BLaER1 (cell line): Measurements from ENCODE around the gene HES3.

Experiments used
- H3K27ac ChIP-seq: shearing (Covaris generic); formaldehyde crosslinking; 2 replicates; pipeline ENCODE4 v1.8.1; 2022
- H3K27me3 ChIP-seq: shearing (Covaris generic); formaldehyde crosslinking; 2 replicates; pipeline ENCODE4 v1.8.1; 2022
- H3K36me3 ChIP-seq: shearing (Covaris generic); formaldehyde crosslinking; 2 replicates; pipeline ENCODE4 v1.8.1; 2022
- H3K4me1 ChIP-seq: shearing (Covaris generic); formaldehyde crosslinking; 2 replicates; pipeline ENCODE4 v1.8.1; 2022
- H3K4me2 ChIP-seq: shearing (Covaris generic); formaldehyde crosslinking; 2 replicates; pipeline ENCODE4 v1.8.1; 2022
- H3K4me3 ChIP-seq: shearing (Covaris generic); formaldehyde crosslinking; 2 replicates; pipeline ENCODE4 v1.8.1; 2022
- H3K9ac ChIP-seq: shearing (Covaris generic); formaldehyde crosslinking; 2 replicates; pipeline ENCODE4 v1.8.1; 2022
- H3K9me3 ChIP-seq: shearing (Covaris generic); formaldehyde crosslinking; 2 replicates; pipeline ENCODE4 v1.8.1; 2022
- H4K20me1 ChIP-seq: shearing (Covaris generic); formaldehyde crosslinking; 2 replicates; pipeline ENCODE4 v1.8.1; 2022
- Cebpa-rat ChIP-seq: shearing (Covaris generic); IDR thresholded peaks from 2 replicates; pipeline ENCODE4 v1.8.1; 2022

Gene HES3

DNA sequence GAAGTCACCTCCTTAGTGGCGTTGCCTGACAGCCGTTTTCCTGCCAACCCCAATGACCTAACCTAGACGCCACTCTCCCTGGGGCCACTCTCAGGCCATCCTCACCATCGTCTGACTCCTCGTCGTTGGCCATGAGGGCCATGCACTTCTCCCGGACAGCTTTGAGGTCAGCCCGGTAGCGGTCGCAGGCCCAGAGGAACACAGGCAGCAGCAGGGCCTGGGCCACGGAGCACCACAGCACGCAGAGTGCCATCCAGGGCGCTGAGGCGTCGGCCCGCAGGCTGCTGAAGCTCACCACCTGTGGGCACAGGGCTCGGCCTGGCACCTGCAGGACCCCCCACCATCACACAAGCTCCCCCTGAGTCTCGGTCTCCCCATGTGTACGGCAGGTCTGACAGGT, 7.3 kb downstream of the HES3 start:
- H3K9ac ChIP-seq = no peak overlapping the region
- no peak overlapping the region for H3K27ac ChIP-seq

DNA sequence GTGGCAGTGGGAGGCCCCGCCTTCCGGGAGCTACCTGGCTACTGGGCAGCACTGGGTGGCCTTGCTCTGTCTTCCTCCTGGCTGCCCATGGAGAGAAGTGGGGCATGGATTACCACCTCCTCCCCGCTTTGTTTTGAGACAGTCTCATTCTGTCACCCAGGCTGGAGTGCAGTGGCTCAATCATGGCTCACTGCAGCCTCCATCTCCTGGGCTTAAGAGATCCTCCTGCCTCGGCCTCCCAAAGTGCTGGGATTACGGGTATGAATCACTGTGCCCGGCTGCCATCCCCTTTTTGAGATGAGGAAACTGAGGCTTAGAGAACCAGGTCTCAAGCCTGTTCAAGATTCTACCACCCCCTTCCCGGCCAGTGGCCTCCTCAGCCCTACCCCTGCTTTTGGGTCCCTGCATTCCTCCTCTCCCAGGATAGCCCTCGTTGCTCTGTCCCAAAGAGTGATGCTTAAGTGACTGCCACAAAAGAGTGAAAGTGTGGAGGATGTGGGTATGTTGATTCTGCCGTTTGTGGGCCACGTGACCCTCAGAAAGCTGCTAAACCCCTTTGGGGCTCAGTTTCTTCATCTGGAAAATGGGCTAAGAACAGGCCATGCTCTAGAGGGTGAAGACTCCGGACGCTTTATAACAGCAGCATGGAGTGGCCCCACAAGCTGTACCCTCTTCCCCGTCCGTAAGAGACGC, 7.8 kb downstream of the HES3 start:
- Histone ChIP-seq H3K4me2 (no peak overlapping the region), H3K9me3 (no peaks in the 10 kb centered on the region), H3K9ac (no peak overlapping the region), H3K4me1 (peaks cover 32% of the 10 kb centered on the region), H3K4me3 (no peak overlapping the region), H3K27me3 (peaks cover 50% of the 10 kb centered on the region), H3K27ac (no peak overlapping the region), H4K20me1 (peaks cover 98% of the 10 kb centered on the region), H3K36me3 (peaks cover 21% of the 10 kb centered on the region; the same call in 1 of the 2 replicates)
- no peak for TF ChIP-seq Cebpa-rat

More for the DNA sequence above, 7.3 kb downstream of the HES3 start:
- Histone ChIP-seq H3K4me2 (no peak overlapping the region), H3K4me1 (peaks cover 38% of the 10 kb centered on the region), H3K27me3 (peaks cover 56% of the 10 kb centered on the region), H3K36me3 (peaks cover 21% of the 10 kb centered on the region; the same call in 1 of the 2 replicates), H3K9me3 (no peaks in the 10 kb centered on the region), H3K4me3 (no peak overlapping the region), H4K20me1 (peaks cover 98% of the 10 kb centered on the region)
- TF ChIP-seq Cebpa-rat = no peak

DNA sequence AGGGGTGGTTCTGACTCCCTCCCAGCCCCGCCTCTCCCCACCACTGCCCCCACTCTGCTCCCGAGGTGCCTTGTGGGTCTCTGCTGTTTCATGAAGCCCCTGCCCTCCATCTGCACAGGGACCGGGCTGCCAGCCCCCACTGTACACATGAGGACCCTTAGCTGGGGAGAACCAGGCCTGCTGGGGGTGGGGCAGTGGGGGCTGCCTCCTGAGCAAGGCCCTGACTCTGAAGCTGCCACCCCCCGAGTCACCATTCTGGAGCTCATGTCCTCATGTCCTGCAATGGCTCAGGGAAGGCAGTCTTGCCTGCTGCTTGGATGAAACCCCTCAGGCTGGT, 8.4 kb downstream of the HES3 start:
- TF ChIP-seq Cebpa-rat = no peak
- H3K9me3 ChIP-seq = no peaks in the 10 kb centered on the region
- H3K27ac ChIP-seq = no peak overlapping the region
- peaks cover 47% of the 10 kb centered on the region for H3K27me3 ChIP-seq
- no peak overlapping the region for H3K4me2 ChIP-seq
- peaks cover 98% of the 10 kb centered on the region for H4K20me1 ChIP-seq
- no peak overlapping the region for H3K9ac ChIP-seq
- peaks cover 21% of the 10 kb centered on the region; the same call in 1 of the 2 replicates for H3K36me3 ChIP-seq
- no peak overlapping the region for H3K4me3 ChIP-seq
- peaks cover 27% of the 10 kb centered on the region for H3K4me1 ChIP-seq

DNA sequence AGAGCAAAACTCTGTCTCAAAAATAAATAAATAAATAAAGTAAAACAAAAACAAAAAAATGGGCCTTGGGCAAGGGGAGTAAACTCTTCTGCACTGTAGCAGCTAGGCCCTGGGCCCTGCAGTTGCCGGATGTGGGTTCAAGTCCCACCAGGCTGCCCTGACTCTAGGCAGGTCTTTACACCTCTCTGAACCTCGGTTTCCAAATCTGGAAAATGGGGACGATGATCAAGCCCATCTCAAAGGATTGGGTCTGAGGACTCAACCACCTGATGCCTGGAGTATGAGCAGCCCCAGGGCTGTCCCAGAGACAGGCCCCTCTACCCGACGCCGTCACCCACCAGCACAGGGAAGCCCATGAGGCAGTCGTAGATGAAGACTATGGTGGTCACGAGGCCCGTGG, 9.4 kb downstream of the HES3 start:
- Histone ChIP-seq H3K27ac (no peak overlapping the region), H3K4me3 (no peak overlapping the region), H3K4me2 (no peak overlapping the region), H3K27me3 (peaks cover 40% of the 10 kb centered on the region), H3K9me3 (no peaks in the 10 kb centered on the region), H3K4me1 (peaks cover 20% of the 10 kb centered on the region), H3K9ac (no peak overlapping the region), H3K36me3 (peaks cover 26% of the 10 kb centered on the region; the same call in 1 of the 2 replicates), H4K20me1 (peaks cover 98% of the 10 kb centered on the region)
- no peak for TF ChIP-seq Cebpa-rat

- H3K9me3 ChIP-seq = no peaks in the 10 kb centered on the region
- H3K4me3 ChIP-seq = no peak overlapping the region
- no peak overlapping the region for H3K4me2 ChIP-seq
- TF ChIP-seq Cebpa-rat = no peak
- peaks cover 98% of the 10 kb centered on the region for H4K20me1 ChIP-seq
- H3K27me3 ChIP-seq = peaks cover 27% of the 10 kb centered on the region
- H3K9ac ChIP-seq = no peak overlapping the region
- peaks cover 14% of the 10 kb centered on the region for H3K4me1 ChIP-seq
- no peak overlapping the region for H3K27ac ChIP-seq
- peaks cover 26% of the 10 kb centered on the region; the same call in 1 of the 2 replicates for H3K36me3 ChIP-seq
Measured at GRCh38 chr1:6254691-6255090, 10.7 kb downstream of the HES3 start.

- H3K9ac ChIP-seq = no peak overlapping the region
- peaks cover 87% of the 10 kb centered on the region for H4K20me1 ChIP-seq
- H3K27me3 ChIP-seq = peaks cover 7% of the 10 kb centered on the region
- no peak overlapping the region for H3K27ac ChIP-seq
- TF ChIP-seq Cebpa-rat = no peak
- peaks cover 16% of the 10 kb centered on the region for H3K4me1 ChIP-seq
- peaks cover 26% of the 10 kb centered on the region; the same call in 1 of the 2 replicates for H3K36me3 ChIP-seq
- H3K4me2 ChIP-seq = no peak overlapping the region
- H3K4me3 ChIP-seq = no peak overlapping the region
- no peaks in the 10 kb centered on the region for H3K9me3 ChIP-seq
Measured at GRCh38 chr1:6256645-6257044, 12.7 kb downstream of the HES3 start.

DNA sequence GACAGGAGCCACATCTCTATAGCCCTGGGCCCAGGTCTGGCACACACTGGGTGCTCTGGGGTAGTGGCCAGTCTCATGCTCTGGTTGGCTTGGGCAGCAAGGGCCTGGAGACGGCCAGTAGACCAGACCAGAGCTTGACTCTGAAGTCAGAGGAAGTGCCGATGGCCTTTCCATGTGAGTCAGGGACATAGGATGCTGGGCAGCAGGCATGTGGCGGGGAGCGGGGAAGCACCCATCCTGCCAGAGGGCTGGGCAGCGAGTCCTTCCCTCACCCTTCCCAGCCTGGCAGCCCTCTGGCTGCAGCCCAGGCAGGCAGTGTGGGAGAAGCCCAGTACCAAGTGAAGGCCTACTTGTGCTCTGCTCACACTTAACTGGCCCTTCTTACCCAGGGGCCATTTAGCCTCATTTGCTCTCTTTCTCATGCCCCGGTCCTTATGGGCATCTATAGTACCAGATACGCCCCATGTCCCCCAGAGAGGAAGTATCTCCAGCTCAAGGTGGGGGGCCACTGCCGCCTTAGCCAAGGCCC, 13.6 kb downstream of the HES3 start:
- peaks cover 26% of the 10 kb centered on the region; the same call in 1 of the 2 replicates for H3K36me3 ChIP-seq
- H3K27me3 ChIP-seq = no peaks in the 10 kb centered on the region
- no peak for TF ChIP-seq Cebpa-rat
- H3K4me2 ChIP-seq = no peak overlapping the region
- no peak overlapping the region for H3K4me3 ChIP-seq
- H3K9me3 ChIP-seq = no peaks in the 10 kb centered on the region
- peaks cover 80% of the 10 kb centered on the region for H4K20me1 ChIP-seq
- H3K27ac ChIP-seq = no peak overlapping the region
- peaks cover 26% of the 10 kb centered on the region for H3K4me1 ChIP-seq
- H3K9ac ChIP-seq = no peak overlapping the region

DNA sequence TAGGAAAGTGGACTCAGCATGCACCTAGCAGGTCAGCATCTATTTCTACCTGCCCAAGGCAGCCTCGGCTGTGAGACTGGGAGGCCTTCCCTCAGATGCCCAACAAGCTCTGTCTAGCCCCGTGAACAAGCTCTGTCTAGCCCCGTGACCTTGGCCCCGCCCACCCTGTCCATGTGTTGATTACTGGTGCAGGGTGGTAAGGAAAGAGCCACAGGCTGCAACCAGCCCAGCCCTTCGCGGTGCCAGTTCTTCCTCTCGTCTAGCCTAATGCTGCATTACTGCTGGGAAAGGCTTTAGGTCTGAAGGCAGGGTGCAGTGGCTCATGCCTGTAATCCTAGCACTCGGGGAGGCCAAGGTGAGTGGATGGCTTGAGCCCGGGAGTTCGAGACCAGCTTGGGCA, 14.7 kb downstream of the HES3 start:
- H3K4me3 ChIP-seq = no peak overlapping the region
- peaks cover 71% of the 10 kb centered on the region for H4K20me1 ChIP-seq
- H3K9ac ChIP-seq = no peak overlapping the region
- no peak overlapping the region for H3K4me2 ChIP-seq
- H3K27ac ChIP-seq = no peak overlapping the region
- TF ChIP-seq Cebpa-rat = no peak
- no peaks in the 10 kb centered on the region for H3K27me3 ChIP-seq
- no peaks in the 10 kb centered on the region for H3K9me3 ChIP-seq
- peaks cover 36% of the 10 kb centered on the region for H3K4me1 ChIP-seq
- H3K36me3 ChIP-seq = peaks cover 18% of the 10 kb centered on the region; the same call in 1 of the 2 replicates

GRCh38 chr1:6259491-6260362, 15.7 kb downstream of the HES3 start:
- H4K20me1 ChIP-seq = peaks cover 61% of the 10 kb centered on the region
- H3K27ac ChIP-seq = no peak overlapping the region
- H3K4me1 ChIP-seq = peaks cover 47% of the 10 kb centered on the region
- H3K4me2 ChIP-seq = peak overlapping the region; percentile 99
- no peak overlapping the region for H3K9ac ChIP-seq
- peaks cover 7% of the 10 kb centered on the region; the same call in 1 of the 2 replicates for H3K36me3 ChIP-seq
- peak overlapping the region; percentile 89 for H3K4me3 ChIP-seq
- no peaks in the 10 kb centered on the region for H3K27me3 ChIP-seq
- peak; percentile 100 for TF ChIP-seq Cebpa-rat
- H3K9me3 ChIP-seq = no peaks in the 10 kb centered on the region
